Activated naive CD4-positive, alpha-beta T cell treated with Interleukin-2 at 50 U/mL for 16 hours (primary cell): ENCODE results near the gene SAT2.
A peak's percentile ranks its signal among the peaks of the same experiment; 100 is the strongest.

Source experiments
- DNase-seq: peaks from one replicate; pipeline ENCODE4 v3.0.0-alpha.2; 2020

The SAT2 gene

GRCh38 chr17:7589891-7590691 lies 37.5 kb downstream of the SAT2 start, which contains the start of gene SOX15:
Gene SOX15, minus strand, starts transcription at chr17:7590094. Its CDS starts 418 bp downstream, at chr17:7589676.
- DNase-seq = no peak

GRCh38 chr17:7589204-7589868 lies 38.3 kb downstream of the SAT2 start:
- peak; percentile 67 for DNase-seq

GRCh38 chr17:7588553-7589203 lies 38.9 kb downstream of the SAT2 start:
- no peak for DNase-seq

GRCh38 chr17:7587420-7588151 lies 40.0 kb downstream of the SAT2 start:
- no peak for DNase-seq

GRCh38 chr17:7586673-7587419 lies 40.8 kb downstream of the SAT2 start:
- no peak for DNase-seq

- peak; percentile 96 for DNase-seq
Measured at GRCh38 chr17:7583253-7584109, 44.1 kb downstream of the SAT2 start, which contains the start of gene MPDU1. Gene MPDU1, plus strand, starts transcription at chr17:7583852. Its CDS starts 11 bp downstream, at chr17:7583863.

GRCh38 chr17:7582396-7583252 lies 45.0 kb downstream of the SAT2 start:
- DNase-seq = no peak

- no peak for DNase-seq
Measured at GRCh38 chr17:7580604-7581575, 46.7 kb downstream of the SAT2 start.

GRCh38 chr17:7579834-7580603 lies 47.6 kb downstream of the SAT2 start:
- peak; percentile 36 for DNase-seq

GRCh38 chr17:7579001-7579833 lies 48.4 kb downstream of the SAT2 start, which contains the start of gene CD68:
Gene CD68, plus strand, starts transcription at chr17:7579638. Its CDS starts 40 bp downstream, at chr17:7579678.
- peak; percentile 78 for DNase-seq

GRCh38 chr17:7577327-7578199 lies 50.1 kb downstream of the SAT2 start:
- DNase-seq = no peak

- no peak for DNase-seq
Measured at GRCh38 chr17:7576432-7576937, 51.1 kb downstream of the SAT2 start.
